ENCODE data around the gene ADRA2A.

ADRA2A gene

GRCh38 chr10:111082102-111082975 is 5.5 kb downstream of the ADRA2A start:
- no peaks in the 10 kb centered on the region for H3K36me3 ChIP-seq (ENCODE audit: control insufficient read depth in 2 of 2, insufficient read depth in 2 of 2, low read length in 2 of 2)
- H3K27ac ChIP-seq (ENCODE audit: low read depth in 2 of 2, low read length in 2 of 2), result no peak overlapping the region
- peaks cover 0 to 8% of the 10 kb centered on the region in 2 donors for H3K4me1 ChIP-seq (ENCODE audit: control insufficient read depth in 2 of 2, insufficient read depth in 2 of 2, low read length in 2 of 2)
- no peak overlapping the region for H3K9ac ChIP-seq (ENCODE audit: low read depth in 1 of 2, low read length in 2 of 2)
- H3K4me3 ChIP-seq (ENCODE audit: low read length in 2 of 2), result no peak overlapping the region
- H3K27me3 ChIP-seq (ENCODE audit: control insufficient read depth in 2 of 2, insufficient read depth in 2 of 2, low read length in 2 of 2), result peaks cover 3 to 4% of the 10 kb centered on the region in 2 donors
- no peaks in the 10 kb centered on the region for H3K9me3 ChIP-seq (ENCODE audit: control insufficient read depth in 2 of 2, low read length in 2 of 2)

- Histone ChIP-seq H3K27me3 (ENCODE audit: control insufficient read depth in 2 of 2, insufficient read depth in 2 of 2, low read length in 2 of 2) (no peaks in the 10 kb centered on the region), H3K27ac (ENCODE audit: low read depth in 2 of 2, low read length in 2 of 2) (no peak overlapping the region), H3K36me3 (ENCODE audit: control insufficient read depth in 2 of 2, insufficient read depth in 2 of 2, low read length in 2 of 2) (no peaks in the 10 kb centered on the region), H3K9me3 (ENCODE audit: control insufficient read depth in 2 of 2, low read length in 2 of 2) (no peaks in the 10 kb centered on the region), H3K4me1 (ENCODE audit: control insufficient read depth in 2 of 2, insufficient read depth in 2 of 2, low read length in 2 of 2) (peaks cover 0 to under 1% of the 10 kb centered on the region in 2 donors), H3K9ac (ENCODE audit: low read depth in 1 of 2, low read length in 2 of 2) (no peak overlapping the region), H3K4me3 (ENCODE audit: low read length in 2 of 2) (no peak overlapping the region)
Measured at GRCh38 chr10:111083222-111084095, 6.6 kb downstream of the ADRA2A start.

- Histone ChIP-seq H3K9ac (ENCODE audit: low read depth in 1 of 2, low read length in 2 of 2) (no peak overlapping the region), H3K9me3 (ENCODE audit: control insufficient read depth in 2 of 2, low read length in 2 of 2) (no peaks in the 10 kb centered on the region), H3K36me3 (ENCODE audit: control insufficient read depth in 2 of 2, insufficient read depth in 2 of 2, low read length in 2 of 2) (no peaks in the 10 kb centered on the region), H3K27ac (ENCODE audit: low read depth in 2 of 2, low read length in 2 of 2) (no peak overlapping the region), H3K4me1 (ENCODE audit: control insufficient read depth in 2 of 2, insufficient read depth in 2 of 2, low read length in 2 of 2) (no peaks in the 10 kb centered on the region), H3K27me3 (ENCODE audit: control insufficient read depth in 2 of 2, insufficient read depth in 2 of 2, low read length in 2 of 2) (no peaks in the 10 kb centered on the region), H3K4me3 (ENCODE audit: low read length in 2 of 2) (no peak overlapping the region)
Measured at GRCh38 chr10:111084366-111085255, 7.8 kb downstream of the ADRA2A start.

GRCh38 chr10:111085690-111086353 is 9.0 kb downstream of the ADRA2A start:
- Histone ChIP-seq H3K27me3 (ENCODE audit: control insufficient read depth in 2 of 2, insufficient read depth in 2 of 2, low read length in 2 of 2) (no peaks in the 10 kb centered on the region), H3K9ac (ENCODE audit: low read depth in 1 of 2, low read length in 2 of 2) (no peak overlapping the region), H3K36me3 (ENCODE audit: control insufficient read depth in 2 of 2, insufficient read depth in 2 of 2, low read length in 2 of 2) (no peaks in the 10 kb centered on the region), H3K4me3 (ENCODE audit: low read length in 2 of 2) (no peak overlapping the region), H3K4me1 (ENCODE audit: control insufficient read depth in 2 of 2, insufficient read depth in 2 of 2, low read length in 2 of 2) (no peaks in the 10 kb centered on the region), H3K9me3 (ENCODE audit: control insufficient read depth in 2 of 2, low read length in 2 of 2) (no peaks in the 10 kb centered on the region), H3K27ac (ENCODE audit: low read depth in 2 of 2, low read length in 2 of 2) (no peak overlapping the region)

- Histone ChIP-seq H3K9ac (ENCODE audit: low read depth in 1 of 2, low read length in 2 of 2) (no peak overlapping the region), H3K4me1 (ENCODE audit: control insufficient read depth in 2 of 2, insufficient read depth in 2 of 2, low read length in 2 of 2) (no peaks in the 10 kb centered on the region), H3K27me3 (ENCODE audit: control insufficient read depth in 2 of 2, insufficient read depth in 2 of 2, low read length in 2 of 2) (no peaks in the 10 kb centered on the region), H3K4me3 (ENCODE audit: low read length in 2 of 2) (no peak overlapping the region), H3K27ac (ENCODE audit: low read depth in 2 of 2, low read length in 2 of 2) (no peak overlapping the region), H3K9me3 (ENCODE audit: control insufficient read depth in 2 of 2, low read length in 2 of 2) (no peaks in the 10 kb centered on the region), H3K36me3 (ENCODE audit: control insufficient read depth in 2 of 2, insufficient read depth in 2 of 2, low read length in 2 of 2) (no peaks in the 10 kb centered on the region)
Measured at GRCh38 chr10:111086574-111086973, 9.7 kb downstream of the ADRA2A start.

GRCh38 chr10:111087331-111087756 is 10.5 kb downstream of the ADRA2A start:
- H3K9ac ChIP-seq (ENCODE audit: low read depth in 1 of 2, low read length in 2 of 2), result no peak overlapping the region
- no peaks in the 10 kb centered on the region for H3K4me1 ChIP-seq (ENCODE audit: control insufficient read depth in 2 of 2, insufficient read depth in 2 of 2, low read length in 2 of 2)
- no peaks in the 10 kb centered on the region for H3K9me3 ChIP-seq (ENCODE audit: control insufficient read depth in 2 of 2, low read length in 2 of 2)
- no peaks in the 10 kb centered on the region for H3K27me3 ChIP-seq (ENCODE audit: control insufficient read depth in 2 of 2, insufficient read depth in 2 of 2, low read length in 2 of 2)
- H3K27ac ChIP-seq (ENCODE audit: low read depth in 2 of 2, low read length in 2 of 2), result no peak overlapping the region
- no peak overlapping the region for H3K4me3 ChIP-seq (ENCODE audit: low read length in 2 of 2)
- no peaks in the 10 kb centered on the region for H3K36me3 ChIP-seq (ENCODE audit: control insufficient read depth in 2 of 2, insufficient read depth in 2 of 2, low read length in 2 of 2)

GRCh38 chr10:111087968-111088505 is 11.2 kb downstream of the ADRA2A start:
- Histone ChIP-seq H3K36me3 (ENCODE audit: control insufficient read depth in 2 of 2, insufficient read depth in 2 of 2, low read length in 2 of 2) (no peaks in the 10 kb centered on the region), H3K4me3 (ENCODE audit: low read length in 2 of 2) (no peak overlapping the region), H3K27ac (ENCODE audit: low read depth in 2 of 2, low read length in 2 of 2) (no peak overlapping the region), H3K27me3 (ENCODE audit: control insufficient read depth in 2 of 2, insufficient read depth in 2 of 2, low read length in 2 of 2) (no peaks in the 10 kb centered on the region), H3K9me3 (ENCODE audit: control insufficient read depth in 2 of 2, low read length in 2 of 2) (no peaks in the 10 kb centered on the region), H3K9ac (ENCODE audit: low read depth in 1 of 2, low read length in 2 of 2) (no peak overlapping the region), H3K4me1 (ENCODE audit: control insufficient read depth in 2 of 2, insufficient read depth in 2 of 2, low read length in 2 of 2) (no peaks in the 10 kb centered on the region)

- Histone ChIP-seq H3K36me3 (ENCODE audit: control insufficient read depth in 2 of 2, insufficient read depth in 2 of 2, low read length in 2 of 2) (no peaks in the 10 kb centered on the region), H3K9me3 (ENCODE audit: control insufficient read depth in 2 of 2, low read length in 2 of 2) (no peaks in the 10 kb centered on the region), H3K4me3 (ENCODE audit: low read length in 2 of 2) (no peak overlapping the region), H3K9ac (ENCODE audit: low read depth in 1 of 2, low read length in 2 of 2) (no peak overlapping the region), H3K27me3 (ENCODE audit: control insufficient read depth in 2 of 2, insufficient read depth in 2 of 2, low read length in 2 of 2) (no peaks in the 10 kb centered on the region), H3K4me1 (ENCODE audit: control insufficient read depth in 2 of 2, insufficient read depth in 2 of 2, low read length in 2 of 2) (no peaks in the 10 kb centered on the region), H3K27ac (ENCODE audit: low read depth in 2 of 2, low read length in 2 of 2) (no peak overlapping the region)
Measured at GRCh38 chr10:111089293-111089692, 12.5 kb downstream of the ADRA2A start.

- Histone ChIP-seq H3K27me3 (ENCODE audit: control insufficient read depth in 2 of 2, insufficient read depth in 2 of 2, low read length in 2 of 2) (no peaks in the 10 kb centered on the region), H3K9me3 (ENCODE audit: control insufficient read depth in 2 of 2, low read length in 2 of 2) (no peaks in the 10 kb centered on the region), H3K4me1 (ENCODE audit: control insufficient read depth in 2 of 2, insufficient read depth in 2 of 2, low read length in 2 of 2) (no peaks in the 10 kb centered on the region), H3K27ac (ENCODE audit: low read depth in 2 of 2, low read length in 2 of 2) (no peak overlapping the region), H3K36me3 (ENCODE audit: control insufficient read depth in 2 of 2, insufficient read depth in 2 of 2, low read length in 2 of 2) (no peaks in the 10 kb centered on the region), H3K4me3 (ENCODE audit: low read length in 2 of 2) (no peak overlapping the region), H3K9ac (ENCODE audit: low read depth in 1 of 2, low read length in 2 of 2) (no peak overlapping the region)
Measured at GRCh38 chr10:111091833-111092232, 15.0 kb downstream of the ADRA2A start.

Data from mucosa of rectum (tissue), 2 donors.